NCI-H2227 (cell line): ENCODE data around the gene HSD17B14.
"Not testable (repeated sequence)": the region's sequence is repeated elsewhere in the genome, so short reads cannot be mapped to it uniquely, and the experiment has no call there.

Experiments used
- DNase-seq: peaks from one replicate; lab custom pipeline; 2025; ENCODE audit not compliant: unreplicated experiment; lab: John Stamatoyannopoulos, UW

The HSD17B14 gene

GRCh38 chr19:48836089-48837017 is at the start of gene HSD17B14:
Gene HSD17B14, minus strand, starts transcription at chr19:48836491. Its CDS starts 80 bp downstream, at chr19:48836411.
- peak; percentile 57 for DNase-seq

DNA sequence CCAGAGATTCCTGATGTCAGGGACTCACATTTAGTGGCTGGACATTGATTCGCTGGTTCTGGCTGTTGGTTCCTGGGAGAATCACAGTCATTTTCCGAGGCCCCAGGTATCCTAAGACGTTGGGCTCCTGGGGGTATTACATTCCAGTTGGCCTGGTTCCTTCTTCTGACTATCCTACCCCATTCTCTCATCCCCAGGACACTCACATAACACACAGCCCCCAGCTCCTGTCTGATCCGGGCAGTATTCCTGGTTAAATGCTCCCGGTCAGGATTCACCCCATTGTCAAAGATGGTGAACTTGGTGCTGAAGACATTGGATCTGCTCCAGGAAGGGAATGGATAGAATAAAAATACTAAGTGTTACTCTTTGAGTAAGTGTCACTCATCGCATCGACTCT is 47.4 kb upstream of the HSD17B14 start:
- no peak for DNase-seq

- DNase-seq: no peak
These were observed 45.7 kb upstream of the HSD17B14 start for GRCh38 chr19:48881741-48882657.

DNA sequence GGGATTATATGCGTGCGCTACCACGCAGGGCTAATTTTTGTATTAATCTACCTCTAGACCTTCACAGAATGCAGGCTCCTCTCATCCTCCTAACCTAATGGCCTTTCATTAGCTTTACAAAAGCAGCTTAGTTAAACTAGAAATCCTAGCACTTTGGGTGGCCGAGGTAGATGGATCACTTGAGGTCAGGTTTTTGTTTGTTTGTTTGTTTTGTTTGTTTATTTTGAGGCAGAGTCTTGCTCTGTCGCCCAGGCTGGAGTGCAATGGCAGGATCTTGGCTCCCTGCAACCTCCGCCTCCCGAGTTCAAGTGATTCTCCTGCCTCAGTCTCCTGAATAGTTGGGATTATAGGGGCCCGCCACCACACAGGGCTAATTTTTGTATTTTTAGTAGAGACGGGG is 43.4 kb upstream of the HSD17B14 start:
- DNase-seq: not testable (repeated sequence)

GRCh38 chr19:48879025-48879637 is 42.8 kb upstream of the HSD17B14 start:
- no peak for DNase-seq

DNA sequence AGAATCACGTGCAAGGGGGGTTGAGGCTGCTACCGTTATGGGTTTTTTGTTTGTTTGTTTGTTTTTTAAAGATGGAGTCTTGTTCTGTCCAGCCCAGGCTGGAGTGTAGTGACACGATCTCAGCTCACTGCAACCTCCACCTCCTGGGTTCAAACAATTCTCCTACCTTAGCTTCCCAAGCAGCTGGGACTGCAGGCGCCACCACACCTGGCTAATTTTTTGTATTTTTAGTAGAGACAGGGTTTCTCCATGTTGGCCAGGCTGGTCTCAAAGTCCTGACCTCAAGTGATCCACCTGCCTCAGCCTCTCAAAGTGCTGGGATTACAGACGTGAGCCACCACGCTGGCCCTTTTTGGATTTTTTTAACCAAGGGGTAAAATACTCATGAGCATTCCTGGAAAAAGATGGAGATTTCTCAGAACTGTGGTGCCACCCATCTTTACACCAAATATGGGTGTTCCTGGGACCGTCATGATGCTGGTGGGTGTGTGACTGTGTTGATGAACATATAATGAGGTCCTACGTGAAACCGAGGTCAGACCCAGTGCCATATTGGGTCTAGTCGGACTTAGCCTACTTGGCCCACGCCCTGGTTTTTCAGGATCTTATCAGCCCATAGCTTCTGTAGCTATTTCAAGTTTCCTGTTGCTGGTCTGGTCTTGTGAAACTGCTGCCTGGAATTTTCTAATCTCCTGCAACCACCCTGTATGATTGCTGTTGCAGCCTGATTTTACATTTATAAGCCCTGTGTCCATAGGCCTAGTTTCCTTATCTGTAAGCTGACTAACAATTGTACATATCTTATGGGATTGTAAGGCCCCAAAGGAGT is 42.1 kb upstream of the HSD17B14 start:
- DNase-seq: no peak

GRCh38 chr19:48877855-48878195 is 41.5 kb upstream of the HSD17B14 start:
- no peak for DNase-seq

DNA sequence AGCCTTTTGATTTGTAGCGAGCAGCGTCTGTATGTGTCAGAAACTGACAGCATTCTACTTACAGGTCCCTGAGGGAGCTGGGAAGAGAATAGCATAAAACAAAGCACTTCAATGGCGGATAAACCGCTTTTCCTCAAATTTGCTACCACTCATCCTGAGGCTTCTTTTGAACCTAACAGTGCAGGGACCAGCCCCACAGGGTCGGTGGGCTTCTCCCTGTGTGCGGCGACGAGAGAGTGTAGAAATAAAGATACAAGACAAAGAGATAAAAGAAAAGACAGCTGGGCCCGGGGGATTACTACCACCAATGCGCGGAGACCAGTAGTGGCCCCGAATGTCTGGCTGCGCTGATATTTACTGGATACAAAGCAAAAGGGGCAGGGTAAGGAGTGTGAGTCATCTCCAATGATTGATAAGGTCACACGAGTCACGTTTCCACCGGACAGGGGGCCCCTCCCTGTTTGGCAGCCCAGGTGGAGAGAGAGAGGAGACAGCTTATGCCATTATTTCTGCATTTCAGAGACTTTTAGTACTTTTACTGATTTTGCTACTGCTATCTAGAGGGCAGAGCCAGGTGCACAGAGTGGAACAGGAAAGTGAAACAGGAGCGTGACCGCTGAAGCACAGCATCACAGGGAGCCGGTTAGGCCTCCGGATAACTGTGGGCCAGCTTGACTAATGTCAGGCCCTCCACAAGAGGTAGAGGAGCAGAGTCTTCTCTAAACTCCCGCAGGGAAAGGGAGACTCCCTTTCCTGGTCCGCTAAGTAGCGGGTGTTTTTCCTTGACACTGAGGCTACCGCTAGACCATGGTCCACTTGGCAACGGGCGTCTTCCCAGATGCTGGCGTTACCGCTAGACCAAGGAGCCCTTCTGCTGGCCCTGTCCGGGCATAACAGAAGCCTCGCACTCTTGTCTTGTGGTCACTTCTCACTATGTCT is 40.0 kb upstream of the HSD17B14 start:
- not testable (repeated sequence) for DNase-seq

DNA sequence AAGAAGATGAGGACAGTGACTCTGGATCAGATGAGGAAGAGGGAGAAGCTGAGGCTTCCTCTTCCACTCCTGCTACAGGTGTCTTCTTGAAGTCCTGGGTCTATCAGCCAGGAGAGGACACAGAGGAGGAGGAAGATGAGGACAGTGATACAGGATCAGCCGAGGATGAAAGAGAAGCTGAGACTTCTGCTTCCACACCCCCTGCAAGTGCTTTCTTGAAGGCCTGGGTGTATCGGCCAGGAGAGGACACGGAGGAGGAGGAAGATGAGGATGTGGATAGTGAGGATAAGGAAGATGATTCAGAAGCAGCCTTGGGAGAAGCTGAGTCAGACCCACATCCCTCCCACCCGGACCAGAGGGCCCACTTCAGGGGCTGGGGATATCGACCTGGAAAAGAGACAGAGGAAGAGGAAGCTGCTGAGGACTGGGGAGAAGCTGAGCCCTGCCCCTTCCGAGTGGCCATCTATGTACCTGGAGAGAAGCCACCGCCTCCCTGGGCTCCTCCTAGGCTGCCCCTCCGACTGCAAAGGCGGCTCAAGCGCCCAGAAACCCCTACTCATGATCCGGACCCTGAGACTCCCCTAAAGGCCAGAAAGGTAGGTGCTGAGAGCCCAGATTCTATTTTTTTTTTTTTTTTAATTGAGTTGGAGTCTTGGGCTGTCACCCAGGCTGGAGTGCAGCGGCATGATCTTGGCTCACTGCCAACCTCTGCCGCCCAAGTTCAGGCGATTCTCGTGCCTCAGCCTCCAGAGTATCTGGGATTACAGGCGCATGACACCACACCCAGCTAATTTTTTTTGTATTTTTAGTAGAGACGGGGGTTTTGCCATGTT is 38.2 kb upstream of the HSD17B14 start:
- DNase-seq: peak; percentile 22

- no peak for DNase-seq
These were observed 37.4 kb upstream of the HSD17B14 start for GRCh38 chr19:48873476-48874302.

DNA sequence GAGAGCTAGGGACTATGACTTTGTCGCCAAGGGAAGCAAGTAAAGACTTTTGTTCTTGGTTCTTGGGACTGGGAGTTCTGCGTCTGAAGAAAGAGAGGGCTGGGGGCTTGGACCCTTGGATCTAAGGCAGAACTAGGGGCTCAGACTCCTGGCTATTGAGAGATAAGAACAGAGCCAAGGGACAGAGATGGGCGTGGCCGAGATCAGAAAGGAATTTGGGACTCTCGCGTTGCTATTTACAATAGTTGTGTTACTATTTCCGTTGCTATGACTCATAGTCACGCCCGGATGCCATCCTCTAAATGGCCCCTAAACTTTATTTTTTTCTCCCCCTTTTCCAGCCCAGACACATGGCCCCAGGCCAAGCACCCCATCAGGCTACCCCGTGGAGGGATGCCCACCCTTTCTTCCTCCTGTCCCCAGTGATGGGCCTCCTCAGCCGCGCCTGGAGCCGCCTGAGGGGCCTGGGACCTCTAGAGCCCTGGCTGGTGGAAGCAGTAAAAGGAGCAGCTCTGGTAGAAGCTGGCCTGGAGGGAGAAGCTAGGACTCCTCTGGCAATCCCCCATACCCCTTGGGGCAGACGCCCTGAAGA is 36.7 kb upstream of the HSD17B14 start:
- peak; percentile 64 for DNase-seq

DNA sequence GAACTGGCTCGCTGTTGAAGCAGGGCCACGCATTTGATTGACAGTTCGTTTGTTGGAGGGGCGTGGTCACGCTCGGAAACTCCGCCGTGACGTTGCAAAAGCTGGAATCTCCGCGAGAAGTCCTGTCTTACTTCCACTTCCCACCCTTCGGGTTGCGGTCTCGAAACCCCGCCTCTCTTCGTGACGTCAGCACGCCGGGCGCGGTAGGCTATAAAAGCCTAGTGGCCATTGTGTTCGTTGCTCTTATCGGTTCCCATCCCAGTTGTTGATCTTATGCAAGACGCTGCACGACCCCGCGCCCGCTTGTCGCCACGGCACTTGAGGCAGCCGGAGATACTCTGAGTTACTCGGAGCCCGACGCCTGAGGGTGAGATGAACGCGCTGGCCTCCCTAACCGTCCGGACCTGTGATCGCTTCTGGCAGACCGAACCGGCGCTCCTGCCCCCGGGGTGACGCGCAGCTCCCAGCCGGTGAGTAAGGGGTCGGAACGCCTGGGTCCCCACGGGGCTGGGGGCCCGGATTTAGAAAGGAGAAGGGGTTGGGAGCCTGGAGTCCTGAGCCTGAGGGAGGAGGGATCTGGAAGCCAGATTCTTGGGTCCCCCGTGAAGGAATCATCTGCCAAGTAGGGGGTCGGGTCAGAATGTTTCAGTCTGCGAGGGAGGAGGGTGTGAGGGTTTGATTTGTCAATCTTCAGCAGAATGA is 36.0 kb upstream of the HSD17B14 start, which contains the start of gene PPP1R15A:
Gene PPP1R15A (plus strand): TSS at position 240 of the 702 bp plus-strand sequence. CDS start 813 bp downstream, outside the sequence.
- DNase-seq: peak; percentile 97

DNA sequence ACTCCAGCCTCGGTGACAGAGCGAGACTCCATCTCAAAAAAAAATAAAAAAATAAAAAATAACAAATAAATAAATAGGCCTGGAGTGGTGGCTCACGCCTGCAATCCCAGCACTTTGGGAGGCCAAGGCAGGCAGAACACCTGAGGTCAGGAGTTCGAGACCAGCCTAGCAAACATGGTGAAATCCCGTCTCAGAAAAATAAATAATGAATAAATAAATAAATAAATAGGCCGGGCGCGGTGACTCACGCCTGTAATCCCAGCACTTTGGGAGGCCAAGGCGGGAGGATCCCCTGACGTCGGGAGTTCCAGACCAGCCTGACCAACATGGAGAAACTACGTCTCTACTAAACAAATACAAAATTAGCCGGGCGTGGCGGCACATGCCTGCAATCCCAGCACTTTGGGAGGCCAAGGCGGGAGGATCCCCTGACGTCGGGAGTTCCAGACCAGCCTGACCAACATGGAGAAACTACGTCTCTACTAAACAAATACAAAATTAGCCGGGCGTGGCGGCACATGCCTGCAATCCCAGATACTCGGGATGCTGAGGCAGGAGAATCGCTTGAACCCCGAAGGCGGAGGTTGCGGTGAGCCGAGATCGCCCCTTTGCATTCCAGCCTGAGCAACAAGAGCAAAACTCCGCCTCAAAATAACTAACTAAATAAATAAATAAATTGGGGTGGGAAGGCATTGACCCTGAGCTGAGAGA is 35.3 kb upstream of the HSD17B14 start:
- DNase-seq: not testable (repeated sequence)

- no peak for DNase-seq
These were observed 33.8 kb upstream of the HSD17B14 start for GRCh38 chr19:48870048-48870447.

- DNase-seq: no peak
These were observed 32.0 kb upstream of the HSD17B14 start, which contains the start of gene PLEKHA4 for GRCh38 chr19:48868114-48868886. Gene PLEKHA4, minus strand, starts transcription at chr19:48868617. Its CDS starts 997 bp downstream, at chr19:48867620.
